ENCODE results near the gene LCE1A.

Gene LCE1A

GRCh38 chr1:152823294-152823693 lies 4.0 kb upstream of the LCE1A start:
- no peak for TF ChIP-seq ZNF70 (CRISPR knock-in tag; IDR thresholded peaks at IDR 0.05)
- no peak for TF ChIP-seq PPARA (CRISPR knock-in tag; IDR thresholded peaks at IDR 0.05; ENCODE audit: borderline replicate concordance)
- no peak for TF ChIP-seq SNAI2 (CRISPR knock-in tag; IDR thresholded peaks at IDR 0.05)
- no peak for ATAC-seq

- no peak for TF ChIP-seq SNAI2 (CRISPR knock-in tag; IDR thresholded peaks at IDR 0.05)
- no peak for TF ChIP-seq TOX (CRISPR knock-in tag; IDR thresholded peaks at IDR 0.05; ENCODE audit: borderline replicate concordance)
- TF ChIP-seq ZFP3 (CRISPR knock-in tag; IDR thresholded peaks at IDR 0.05): no peak
- TF ChIP-seq ZNF8 (CRISPR knock-in tag; IDR thresholded peaks at IDR 0.05): no peak
- TF ChIP-seq TCF4 (CRISPR knock-in tag; IDR thresholded peaks at IDR 0.05; ENCODE audit: borderline replicate concordance): no peak
- TF ChIP-seq ZNF70 (CRISPR knock-in tag; IDR thresholded peaks at IDR 0.05): no peak
- no peak for TF ChIP-seq ZC3H10 (CRISPR knock-in tag; IDR thresholded peaks at IDR 0.05)
- TF ChIP-seq PPARA (CRISPR knock-in tag; IDR thresholded peaks at IDR 0.05; ENCODE audit: borderline replicate concordance): no peak
- TF ChIP-seq GLIS3 (CRISPR knock-in tag; IDR thresholded peaks at IDR 0.05): no peak
- TF ChIP-seq BACH2 (CRISPR knock-in tag; IDR thresholded peaks at IDR 0.05; ENCODE audit: borderline replicate concordance): no peak
- TF ChIP-seq CREB5 (CRISPR knock-in tag; IDR thresholded peaks at IDR 0.05; ENCODE audit: low read depth): no peak
- TF ChIP-seq OSR1 (CRISPR knock-in tag; IDR thresholded peaks at IDR 0.05): no peak
- no peak for TF ChIP-seq CSRNP3 (CRISPR knock-in tag; IDR thresholded peaks at IDR 0.05)
- TF ChIP-seq POU6F1 (CRISPR knock-in tag; IDR thresholded peaks at IDR 0.05; ENCODE audit: borderline replicate concordance, low read depth): no peak
- no peak for TF ChIP-seq ARNTL (CRISPR knock-in tag; IDR thresholded peaks at IDR 0.05; ENCODE audit: borderline replicate concordance, low read depth)
- no peak for ATAC-seq
These were observed 2.3 kb upstream of the LCE1A start for GRCh38 chr1:152824964-152825363.

- no peak for ATAC-seq
- TF ChIP-seq ZFP3 (CRISPR knock-in tag; IDR thresholded peaks at IDR 0.05): no peak
- no peak for TF ChIP-seq OSR1 (CRISPR knock-in tag; IDR thresholded peaks at IDR 0.05)
- TF ChIP-seq RARB (CRISPR knock-in tag; IDR thresholded peaks at IDR 0.05): no peak
- TF ChIP-seq ZNF565 (CRISPR knock-in tag; conservative IDR thresholded peaks at IDR 0.05; ENCODE audit: low read depth): no peak
- no peak for TF ChIP-seq GLIS3 (CRISPR knock-in tag; IDR thresholded peaks at IDR 0.05)
- TF ChIP-seq TOX (CRISPR knock-in tag; IDR thresholded peaks at IDR 0.05; ENCODE audit: borderline replicate concordance): no peak
- TF ChIP-seq ESRRG (CRISPR knock-in tag; IDR thresholded peaks at IDR 0.05): no peak
- TF ChIP-seq SNAI2 (CRISPR knock-in tag; IDR thresholded peaks at IDR 0.05): no peak
- no peak for TF ChIP-seq ZFP30 (CRISPR knock-in tag; IDR thresholded peaks at IDR 0.05)
These were observed 9.6 kb downstream of the LCE1A start for GRCh38 chr1:152836870-152837269.

- ATAC-seq: no peak
- TF ChIP-seq ZNF565 (CRISPR knock-in tag; conservative IDR thresholded peaks at IDR 0.05; ENCODE audit: low read depth) (no peak), ZFP30 (CRISPR knock-in tag; IDR thresholded peaks at IDR 0.05) (no peak), ZC3H10 (CRISPR knock-in tag; IDR thresholded peaks at IDR 0.05) (no peak), ARNTL (CRISPR knock-in tag; IDR thresholded peaks at IDR 0.05; ENCODE audit: borderline replicate concordance, low read depth) (no peak), POU6F1 (CRISPR knock-in tag; IDR thresholded peaks at IDR 0.05; ENCODE audit: borderline replicate concordance, low read depth) (no peak), ISL1 (CRISPR knock-in tag; IDR thresholded peaks at IDR 0.05) (no peak), ESRRG (CRISPR knock-in tag; IDR thresholded peaks at IDR 0.05) (no peak), RARB (CRISPR knock-in tag; IDR thresholded peaks at IDR 0.05) (no peak), TOX (CRISPR knock-in tag; IDR thresholded peaks at IDR 0.05; ENCODE audit: borderline replicate concordance) (no peak), CSRNP3 (CRISPR knock-in tag; IDR thresholded peaks at IDR 0.05) (no peak), OSR1 (CRISPR knock-in tag; IDR thresholded peaks at IDR 0.05) (no peak), TCF4 (CRISPR knock-in tag; IDR thresholded peaks at IDR 0.05; ENCODE audit: borderline replicate concordance) (no peak), CREB5 (CRISPR knock-in tag; IDR thresholded peaks at IDR 0.05; ENCODE audit: low read depth) (no peak), PPARA (CRISPR knock-in tag; IDR thresholded peaks at IDR 0.05; ENCODE audit: borderline replicate concordance) (no peak), SNAI2 (CRISPR knock-in tag; IDR thresholded peaks at IDR 0.05) (no peak), BACH2 (CRISPR knock-in tag; IDR thresholded peaks at IDR 0.05; ENCODE audit: borderline replicate concordance) (no peak), PATZ1 (CRISPR knock-in tag; IDR thresholded peaks at IDR 0.05; ENCODE audit: borderline replicate concordance) (no peak), ZFP3 (CRISPR knock-in tag; IDR thresholded peaks at IDR 0.05) (no peak), GLIS3 (CRISPR knock-in tag; IDR thresholded peaks at IDR 0.05) (no peak)
These were observed 15.3 kb downstream of the LCE1A start, which contains the start of gene LCE6A for GRCh38 chr1:152842556-152842955. Gene LCE6A, plus strand, starts transcription at chr1:152842856. Its CDS starts 665 bp downstream, at chr1:152843521.

Data from SK-N-SH treated with all-trans-retinoic acid at 6 μM for 48 hours (cell line).